HG02870 (cell line): ENCODE measurements around the gene NAALADL2.

Experiments
- ATAC-seq: cut with Tn5 transposase; IDR thresholded peaks from one replicate; pipeline ENCODE4 v1.9.1; 2021; ENCODE audit warnings: mild to moderate bottlenecking, moderate library complexity; ENCODE audit not compliant: unreplicated experiment

The NAALADL2 gene

DNA sequence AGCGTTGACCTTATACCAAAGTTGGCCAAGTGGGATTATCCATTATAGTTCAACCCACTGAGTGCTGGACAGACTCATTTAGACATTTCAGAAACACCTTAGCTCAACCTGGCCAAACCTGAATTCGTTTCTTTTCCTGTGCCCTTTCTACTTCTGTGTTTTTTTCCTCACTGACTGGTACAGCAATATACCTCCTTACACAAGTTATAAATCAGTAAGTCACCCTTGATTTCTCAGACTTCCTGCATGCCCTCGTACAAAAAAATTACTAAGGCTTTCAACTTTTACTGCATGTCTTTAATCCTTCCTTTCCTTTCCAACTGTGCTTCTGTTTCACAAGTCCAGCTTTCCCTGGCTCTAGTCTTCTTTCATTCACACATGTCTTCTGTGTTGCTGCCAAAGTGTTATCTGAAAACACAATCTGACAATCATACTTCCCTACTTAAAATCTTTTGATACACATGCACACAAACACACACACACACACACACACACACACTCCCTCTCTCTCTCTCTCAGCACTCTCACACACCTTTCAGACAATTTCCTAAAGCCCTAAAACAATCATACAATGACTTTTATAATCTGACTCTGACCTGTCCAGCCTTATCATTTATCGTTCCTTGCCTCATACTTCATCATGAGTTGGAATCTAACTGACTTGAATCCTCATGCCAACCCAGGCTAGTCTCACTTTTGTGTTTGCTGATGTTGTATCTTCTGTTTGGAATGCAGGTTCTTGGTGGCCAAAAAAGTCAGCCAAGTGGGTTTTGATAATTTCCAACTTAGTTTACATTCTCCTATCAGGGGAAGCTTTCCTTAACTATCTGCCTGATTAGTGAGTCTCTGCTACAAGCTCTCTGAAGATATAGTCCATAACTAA, 436.4 kb downstream of the NAALADL2 start:
- peak; percentile 12 for ATAC-seq

DNA sequence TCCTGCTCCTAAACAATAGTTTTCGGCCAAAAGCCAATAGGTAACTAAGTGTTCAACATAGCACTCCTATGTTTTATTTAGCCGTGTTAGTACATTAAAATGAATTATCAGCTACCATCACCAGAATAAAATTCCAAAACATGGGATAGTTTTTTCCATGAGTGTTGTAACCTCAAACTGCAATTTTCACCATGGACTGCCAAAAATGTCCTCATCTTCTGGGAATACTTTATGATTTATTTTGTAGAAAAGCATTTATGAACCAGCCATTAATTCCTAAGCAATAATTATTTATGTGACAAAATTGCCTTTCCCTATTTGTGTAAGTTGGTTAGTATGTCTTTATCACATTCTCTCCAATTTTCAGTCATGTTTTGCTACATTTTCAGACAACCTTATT, 438.1 kb downstream of the NAALADL2 start:
- no peak for ATAC-seq

DNA sequence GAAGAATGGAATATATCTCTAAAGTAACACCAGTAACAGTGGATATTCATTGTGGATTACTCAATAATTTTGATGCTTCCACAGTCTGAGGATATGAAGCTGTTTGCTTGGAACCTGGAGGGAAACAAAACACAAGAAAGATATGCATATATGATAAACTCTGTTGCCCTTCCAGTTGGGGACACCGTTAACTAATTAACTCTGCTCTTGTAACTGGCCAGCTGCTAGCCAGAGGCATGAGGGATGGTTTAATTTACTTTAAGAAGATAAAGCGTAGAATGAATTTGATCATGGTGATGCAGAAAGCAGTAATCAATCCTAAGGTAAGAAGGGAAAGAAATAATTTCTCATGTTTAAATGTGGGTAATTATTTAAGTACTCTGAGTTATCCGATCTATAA, 442.6 kb downstream of the NAALADL2 start:
- ATAC-seq: no peak

DNA sequence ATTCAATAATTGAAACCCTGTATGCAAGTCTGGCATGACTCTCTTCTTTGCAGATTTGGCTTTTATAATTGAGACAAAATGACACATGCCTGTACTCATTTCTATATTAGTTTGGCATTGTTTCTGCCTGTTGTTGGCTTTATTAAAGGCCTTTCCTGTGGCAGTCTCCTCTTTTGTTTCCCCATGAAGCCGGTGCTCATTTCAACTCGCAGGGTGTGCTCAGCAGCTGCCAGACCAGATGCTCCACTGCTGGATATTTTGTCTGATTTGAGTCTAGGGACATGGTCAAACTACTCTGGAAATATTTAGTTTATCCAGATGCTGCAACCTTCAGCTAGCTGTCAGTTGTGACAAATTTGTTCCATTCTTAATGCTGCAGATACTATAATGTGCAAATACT, 445.3 kb downstream of the NAALADL2 start:
- no peak for ATAC-seq

DNA sequence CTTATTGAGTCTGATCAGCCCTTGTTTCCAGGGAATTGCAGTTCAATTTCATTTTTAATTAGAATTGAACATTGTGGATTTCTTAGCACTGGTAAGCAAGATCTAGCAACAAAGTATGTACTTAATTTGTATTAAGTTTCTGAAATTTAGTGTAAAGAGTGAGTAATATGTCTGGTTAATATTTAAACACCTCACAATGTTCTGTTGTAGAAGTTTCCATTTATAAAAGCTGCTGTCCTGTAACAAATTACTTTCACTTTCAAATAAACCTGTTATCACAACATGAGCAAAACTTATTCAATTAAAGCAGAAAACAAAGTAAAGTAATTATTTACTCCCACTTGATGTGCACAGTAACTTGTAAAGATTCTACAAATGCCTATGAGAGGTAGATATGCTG, 448.5 kb downstream of the NAALADL2 start:
- ATAC-seq: no peak

DNA sequence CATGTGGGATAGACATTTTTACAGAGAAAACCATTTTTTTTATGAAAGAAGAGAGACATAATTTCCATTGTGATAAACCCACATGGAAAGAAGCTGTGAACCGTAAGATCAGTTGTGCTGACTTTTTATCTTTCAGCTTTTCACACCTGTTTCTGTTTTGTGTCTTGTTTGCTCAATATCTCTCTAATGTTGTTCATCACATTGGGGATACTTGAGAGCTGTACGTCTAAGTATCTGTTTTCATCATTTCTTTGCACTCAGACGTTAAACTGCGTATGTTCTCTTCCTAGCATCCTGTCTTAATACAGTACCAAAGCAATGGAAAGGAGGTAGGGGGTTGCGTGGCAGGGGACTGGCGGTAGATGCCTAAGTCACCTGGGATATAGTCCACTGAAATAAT, 449.0 kb downstream of the NAALADL2 start:
- no peak for ATAC-seq

DNA sequence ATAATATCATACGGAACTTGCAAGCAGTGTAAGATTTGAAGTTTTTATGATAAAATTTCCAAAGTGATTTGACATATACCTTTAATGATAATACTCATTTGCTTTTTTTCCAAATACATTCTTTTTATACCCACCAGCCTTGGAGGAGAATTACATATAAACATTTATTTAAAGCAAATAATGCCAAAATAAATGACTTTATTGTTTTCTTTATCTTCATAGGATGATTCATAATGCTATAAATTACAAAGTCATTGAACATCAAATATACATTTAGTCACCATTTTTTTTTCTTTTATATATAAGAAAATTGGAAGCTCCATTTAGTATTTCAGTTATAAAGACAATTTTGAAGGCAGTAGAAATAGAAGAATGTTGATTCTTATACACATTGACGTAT, 450.9 kb downstream of the NAALADL2 start:
- no peak for ATAC-seq

DNA sequence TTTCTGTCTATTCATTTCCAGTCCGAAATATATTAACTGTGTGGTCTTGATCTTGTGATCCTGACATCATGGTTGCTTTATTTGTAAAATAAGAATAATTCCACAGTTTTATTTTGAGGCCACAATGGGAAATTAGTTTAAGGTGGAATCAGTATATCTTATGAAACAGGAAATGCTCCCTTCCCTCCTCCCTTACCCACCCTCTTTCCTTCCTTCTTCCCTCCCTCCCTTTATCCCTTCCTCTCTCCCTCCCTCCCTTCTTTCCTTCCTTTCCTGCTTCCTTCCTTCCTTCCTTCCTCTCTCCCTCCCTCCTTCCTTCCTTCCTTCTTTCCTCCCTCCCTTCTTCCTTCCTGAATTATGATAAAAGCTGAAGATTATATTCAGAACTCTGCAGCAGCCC, 452.3 kb downstream of the NAALADL2 start:
- ATAC-seq: no peak

DNA sequence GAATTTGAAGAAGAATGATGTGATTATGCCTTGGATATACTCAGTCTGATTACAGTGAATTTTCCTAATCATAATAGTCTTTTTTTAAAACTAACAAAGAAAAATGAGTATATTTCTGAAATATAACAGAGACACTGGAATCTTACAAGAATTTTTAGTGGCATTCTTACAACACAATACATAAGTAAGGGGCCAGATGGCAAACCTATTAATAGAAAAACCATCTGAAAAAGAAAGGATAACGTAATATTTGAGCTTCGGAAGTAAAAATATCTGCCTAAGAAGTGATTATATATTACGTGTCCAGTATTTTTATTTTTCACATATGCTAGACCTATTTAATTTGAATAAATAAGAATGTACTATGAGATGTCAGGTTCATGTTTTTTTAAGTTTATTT, 452.8 kb downstream of the NAALADL2 start:
- ATAC-seq: no peak

DNA sequence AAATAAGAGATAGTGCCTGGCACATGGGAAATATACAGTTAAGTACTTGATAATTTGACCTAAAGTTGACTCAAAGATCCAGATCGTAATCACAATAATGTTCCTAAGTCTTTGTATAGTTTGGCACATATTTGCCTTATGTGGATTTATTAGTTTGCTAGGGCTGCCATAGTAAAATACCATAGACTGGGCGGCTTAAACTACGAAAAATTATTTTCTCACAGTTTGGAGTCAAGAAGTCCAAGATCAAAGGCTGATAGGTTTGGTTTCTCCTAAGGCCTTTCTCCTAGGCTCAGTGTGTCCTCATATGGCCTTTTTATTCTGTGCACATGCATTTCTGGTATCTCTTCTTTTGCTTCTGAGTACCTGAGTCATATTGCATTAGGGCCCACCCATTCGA, 453.7 kb downstream of the NAALADL2 start:
- no peak for ATAC-seq

DNA sequence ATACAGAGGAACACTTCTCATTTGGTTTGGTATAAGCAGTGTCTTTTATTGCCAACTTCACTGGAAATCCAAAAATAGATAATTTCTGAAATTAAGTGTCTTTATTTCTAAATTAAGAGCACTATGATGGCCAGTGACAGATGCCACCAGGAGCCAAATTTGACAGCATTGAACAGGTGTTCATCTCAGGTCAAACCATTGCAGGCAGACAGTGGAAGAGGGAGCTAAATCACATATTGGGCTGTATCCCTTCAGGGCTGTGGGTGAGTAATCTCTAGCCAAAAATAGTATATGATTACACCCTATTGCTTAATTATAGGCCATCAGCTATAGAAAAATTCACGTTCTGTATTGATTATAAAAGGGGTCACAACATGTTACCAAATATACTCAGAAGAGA, 457.7 kb downstream of the NAALADL2 start:
- no peak for ATAC-seq

DNA sequence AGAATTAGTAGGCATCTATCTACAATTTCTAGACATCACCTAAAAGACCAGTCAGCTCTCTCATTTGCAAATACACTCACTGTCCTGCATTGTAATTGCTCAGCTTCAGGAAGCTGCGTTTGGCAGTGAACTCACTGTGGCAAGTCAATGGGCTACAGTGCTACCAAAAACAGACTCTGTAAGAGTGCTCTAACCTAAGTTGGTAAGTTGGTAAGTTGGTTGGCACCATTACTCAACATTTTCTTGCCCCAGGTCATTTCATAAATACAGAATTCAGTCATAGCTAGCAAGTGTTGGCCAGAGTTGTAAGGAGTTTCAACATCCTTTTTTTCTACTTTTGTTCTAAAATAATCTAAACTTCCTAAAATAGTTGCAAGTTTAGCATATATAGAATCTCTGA, 466.3 kb downstream of the NAALADL2 start:
- ATAC-seq: no peak

DNA sequence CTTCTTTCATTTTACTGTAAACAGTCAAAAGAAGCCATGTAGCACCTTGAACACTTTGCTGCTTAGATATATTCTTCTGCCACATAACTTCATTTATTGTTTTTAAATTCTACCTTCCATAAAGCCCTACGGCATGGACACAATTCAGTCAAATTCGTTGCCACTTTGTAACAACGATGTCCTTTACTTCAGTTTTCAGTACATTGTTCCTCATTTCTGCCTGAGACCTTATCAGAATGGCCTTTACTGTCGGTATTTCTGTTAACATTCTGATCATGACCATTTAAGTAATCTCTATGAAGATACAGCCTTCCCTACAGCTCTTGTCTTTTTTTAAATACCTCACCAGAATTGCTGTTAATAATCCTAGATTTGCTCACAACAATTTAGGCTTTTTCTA, 466.9 kb downstream of the NAALADL2 start:
- no peak for ATAC-seq

DNA sequence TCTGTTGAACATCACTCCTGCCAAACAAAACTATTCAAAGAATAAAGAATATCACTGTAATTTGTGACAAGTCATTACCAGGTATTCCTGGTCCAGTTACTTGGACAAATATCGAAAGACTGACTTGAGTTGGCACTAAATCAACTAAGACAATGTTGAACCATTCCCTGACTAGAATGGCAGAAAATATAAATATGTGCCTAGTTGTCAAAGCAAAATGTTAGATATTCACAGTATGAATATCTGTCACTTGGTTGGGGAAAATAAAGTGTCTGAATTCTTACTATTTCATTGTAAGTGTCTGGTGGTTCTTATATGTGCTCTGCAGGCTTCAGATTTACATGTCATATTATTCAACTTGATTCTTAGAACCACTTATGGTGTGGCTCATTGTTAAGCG, 470.2 kb downstream of the NAALADL2 start:
- ATAC-seq: no peak

DNA sequence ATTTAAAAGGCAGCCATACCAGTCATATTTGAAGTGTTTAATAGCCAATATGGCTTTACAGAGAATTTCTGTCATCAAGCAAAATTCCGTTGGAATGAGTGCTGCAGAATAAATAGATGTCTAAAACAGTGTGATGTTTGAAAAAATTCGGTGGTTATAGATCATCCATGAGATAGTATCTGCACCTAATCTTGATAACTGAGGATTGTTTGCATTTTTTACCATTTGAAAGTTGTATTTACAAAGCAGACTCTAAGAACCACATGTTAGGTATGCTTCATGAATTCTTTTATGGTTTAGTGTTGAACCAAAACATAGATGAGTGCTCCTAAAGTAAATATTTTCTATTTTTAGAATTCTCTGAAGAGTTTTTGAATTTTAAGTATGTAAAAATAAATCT, 476.1 kb downstream of the NAALADL2 start:
- no peak for ATAC-seq

DNA sequence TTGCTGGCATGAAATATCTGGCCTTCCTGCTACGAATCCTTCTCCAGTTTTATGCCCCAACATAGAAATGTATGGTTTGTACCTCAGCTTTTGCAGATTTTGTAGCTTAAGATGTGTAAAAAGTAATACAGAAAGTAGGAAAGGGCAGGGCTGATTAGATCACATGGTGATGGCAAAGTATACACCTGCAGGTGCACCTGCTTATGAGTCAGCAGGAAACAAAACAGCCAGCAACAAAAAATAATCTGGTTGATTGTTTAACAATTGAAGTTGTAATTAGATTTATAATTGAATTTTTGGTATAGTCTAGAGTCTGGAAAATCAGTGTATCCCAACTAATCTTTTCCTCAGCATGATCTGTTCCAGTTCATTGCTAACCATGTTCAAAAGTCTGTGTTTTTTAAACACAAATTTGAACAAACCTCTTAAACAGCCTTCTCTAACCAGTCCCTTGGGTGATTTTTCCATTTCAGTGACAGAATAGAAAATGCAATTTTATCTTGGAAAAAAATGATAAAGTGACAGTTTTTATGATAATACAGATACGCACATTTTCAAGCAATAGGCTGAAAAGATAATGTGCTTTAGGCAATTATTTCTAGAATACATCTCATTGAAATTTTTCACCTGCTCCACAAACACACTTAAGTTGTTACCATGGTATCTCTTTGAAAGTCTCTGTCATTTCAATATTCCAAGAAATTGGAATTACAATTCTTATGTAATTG, 477.4 kb downstream of the NAALADL2 start:
- peak; percentile 49 for ATAC-seq

DNA sequence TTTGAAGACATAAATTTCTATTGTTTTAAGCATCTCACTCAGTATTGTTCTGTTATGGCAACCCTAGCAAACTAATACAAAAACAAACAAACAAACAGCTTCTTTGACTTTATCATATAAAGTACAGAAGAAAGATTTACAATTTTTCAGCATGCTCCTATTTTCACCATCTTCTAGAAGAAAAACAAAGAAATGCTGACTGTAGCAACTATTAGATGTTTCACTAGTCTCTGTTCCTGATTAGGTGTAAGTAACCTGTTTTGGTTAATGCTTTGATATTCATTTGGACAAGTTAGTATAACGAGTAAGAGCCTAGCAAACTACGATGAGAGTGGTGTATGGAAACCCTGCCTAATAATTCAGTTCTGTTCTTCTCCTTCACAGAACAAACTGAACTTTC, 478.5 kb downstream of the NAALADL2 start:
- ATAC-seq: no peak

DNA sequence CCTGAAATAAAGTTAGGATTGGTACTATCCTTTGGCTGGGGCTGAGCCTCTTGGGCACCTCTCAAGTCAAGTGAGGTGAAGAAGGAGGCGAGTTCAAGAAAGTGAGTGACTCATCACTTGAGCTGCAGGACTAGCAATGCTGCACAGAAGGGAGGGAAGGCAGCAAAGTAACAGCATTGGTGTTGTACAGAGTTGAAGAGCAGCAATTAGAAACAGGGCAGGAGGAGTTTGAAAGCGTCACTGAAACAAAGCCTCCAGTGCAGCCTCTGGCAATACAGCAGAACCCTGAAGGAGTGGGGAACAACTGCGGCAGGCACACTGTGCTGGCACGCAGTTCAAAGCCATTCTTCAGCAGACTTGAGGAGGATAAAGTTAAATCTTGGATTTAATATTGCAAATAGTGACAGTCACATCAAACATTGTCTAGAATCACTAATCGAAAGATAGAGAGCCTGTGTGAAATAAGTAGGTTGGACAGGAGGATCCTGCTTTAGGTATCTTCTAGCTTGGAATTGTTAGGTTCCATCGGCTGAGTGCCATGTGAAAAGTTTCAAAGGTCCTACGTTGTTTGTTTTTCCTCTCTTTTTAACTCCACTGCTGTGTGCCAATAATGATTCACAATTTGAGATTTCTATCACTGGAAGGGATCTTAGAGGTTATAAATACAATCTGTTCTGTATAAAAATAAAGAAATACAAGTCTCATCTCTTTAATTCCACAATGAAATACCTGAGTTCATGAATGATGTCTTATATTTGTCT, 479.8 kb downstream of the NAALADL2 start:
- ATAC-seq: no peak

DNA sequence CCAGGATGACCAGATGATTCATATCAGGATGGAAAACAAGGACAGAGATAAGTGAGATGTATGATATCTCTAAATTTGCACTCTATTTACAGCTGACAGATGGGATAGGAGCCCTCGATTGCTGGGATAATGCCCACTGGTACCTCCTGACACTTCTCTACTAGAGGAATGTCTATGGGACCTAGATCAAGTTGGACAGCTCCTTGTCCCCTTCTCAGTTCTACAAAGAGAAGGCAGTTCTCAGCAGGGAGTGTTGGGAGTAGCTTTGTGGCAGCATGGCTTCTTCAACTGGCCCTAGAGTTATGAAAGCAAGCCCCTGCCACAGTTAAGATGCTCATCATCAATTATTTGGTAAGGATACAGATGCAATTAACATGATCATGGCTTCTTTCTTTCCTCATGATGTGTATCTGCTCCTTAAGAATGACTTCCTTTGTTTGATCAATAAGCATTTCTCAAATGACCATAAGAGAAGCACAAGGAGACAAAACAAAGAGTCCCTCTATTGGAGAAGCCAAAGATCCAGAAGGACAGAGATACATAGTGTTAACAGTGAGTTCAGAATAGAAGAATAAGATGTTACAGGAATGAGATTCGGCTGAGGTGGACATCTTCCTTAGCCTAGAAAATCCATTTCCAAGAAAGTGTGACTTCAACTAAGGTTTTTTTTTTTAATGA, 481.3 kb downstream of the NAALADL2 start:
- no peak for ATAC-seq

DNA sequence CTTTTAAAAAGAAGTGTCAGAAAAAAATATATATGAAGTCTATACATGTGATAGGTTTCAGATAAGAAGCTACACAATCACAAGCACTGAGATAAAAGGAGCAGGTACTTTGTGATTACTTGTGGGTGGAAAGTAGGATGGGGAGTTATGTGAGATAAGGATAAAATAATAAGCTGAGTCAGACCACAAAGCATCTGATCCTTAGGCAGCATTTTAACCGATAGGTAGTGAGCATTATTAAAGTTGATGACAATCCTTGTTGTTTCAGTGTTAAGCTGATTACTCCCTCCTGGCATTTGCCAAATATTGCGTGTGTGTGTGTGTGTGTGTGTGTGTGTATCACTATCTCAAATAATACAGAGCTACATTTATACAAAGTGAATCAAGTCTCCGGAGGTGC, 483.1 kb downstream of the NAALADL2 start:
- no peak for ATAC-seq

DNA sequence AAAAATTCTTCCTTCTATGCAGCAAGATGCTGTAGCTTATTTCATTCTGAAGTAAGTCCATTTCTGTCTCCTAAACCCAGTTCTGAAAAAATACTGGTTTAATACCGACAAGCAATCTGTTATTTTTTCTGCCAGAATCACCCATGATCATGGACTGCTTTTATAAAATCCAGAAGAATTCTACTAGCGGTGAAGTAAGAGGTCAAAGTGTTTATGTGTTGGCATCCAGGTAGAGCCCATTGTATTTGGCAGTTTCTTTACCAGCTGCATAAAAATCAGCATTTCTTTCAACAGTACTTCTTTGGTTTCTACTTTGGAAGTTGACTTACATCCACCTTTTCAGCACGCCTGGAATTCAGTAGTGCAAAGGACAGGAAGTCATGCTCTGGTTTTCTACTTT, 484.8 kb downstream of the NAALADL2 start:
- no peak for ATAC-seq
